Activated CD4-positive, alpha-beta T cell treated with anti-CD3 and anti-CD28 coated beads, Interleukin-2, amount 50 U/mL, for 48 hours (primary cell): Measurements from ENCODE around the gene OS9.

Experiments used
- DNase-seq, 2 experiments: peaks; one replicate each; pipeline ENCODE4 v3.0.0-alpha.2; 2020

The OS9 gene

GRCh38 chr12:57722716-57723629 is 29.0 kb downstream of the OS9 start:
- DNase-seq: no peak

GRCh38 chr12:57723630-57723962 is 29.7 kb downstream of the OS9 start:
- no peak for DNase-seq

GRCh38 chr12:57724003-57724935 is 30.3 kb downstream of the OS9 start:
- no peak for DNase-seq

GRCh38 chr12:57724936-57725740 is 31.2 kb downstream of the OS9 start:
- no peak for DNase-seq

GRCh38 chr12:57725851-57726150 is 31.9 kb downstream of the OS9 start:
- DNase-seq: no peak

- peak; percentile 27 to 32 for DNase-seq
Measured at GRCh38 chr12:57726151-57726883, 32.4 kb downstream of the OS9 start.

GRCh38 chr12:57726884-57727757 is 33.2 kb downstream of the OS9 start:
- no peak for DNase-seq

- no peak for DNase-seq
Measured at GRCh38 chr12:57727758-57728395, 33.9 kb downstream of the OS9 start.

GRCh38 chr12:57729321-57729844 is 35.5 kb downstream of the OS9 start:
- no peak for DNase-seq

- no peak for DNase-seq
Measured at GRCh38 chr12:57730336-57731067, 36.6 kb downstream of the OS9 start.

GRCh38 chr12:57731411-57732080 is 37.6 kb downstream of the OS9 start:
- DNase-seq: no peak

- DNase-seq: no peak
Measured at GRCh38 chr12:57732270-57732669, 38.3 kb downstream of the OS9 start.

- no peak for DNase-seq
Measured at GRCh38 chr12:57732726-57733593, 39.0 kb downstream of the OS9 start.

GRCh38 chr12:57733928-57734327 is 40.0 kb downstream of the OS9 start:
- no peak for DNase-seq

- DNase-seq: no peak
Measured at GRCh38 chr12:57734591-57734990, 40.7 kb downstream of the OS9 start.

- DNase-seq: no peak
Measured at GRCh38 chr12:57735198-57735855, 41.4 kb downstream of the OS9 start.

GRCh38 chr12:57735952-57736740 is 42.2 kb downstream of the OS9 start:
- DNase-seq: no peak
